ENCODE data around the gene DNER. TPM values are rescaled to one million over a fixed set of nuclear protein-coding genes. Genes with fewer than 3 reads are reported as not detected.

DNER gene
- total RNA-seq, 1 donor from 2014 or later, result not detected

- Mint-ChIP-seq H3K36me3 (ENCODE audit: low read depth) (no peaks in the 10 kb centered on the region), H3K4me3 (ENCODE audit: unreplicated experiment) (no peak overlapping the region), H3K27ac (ENCODE audit: unreplicated experiment) (no peak overlapping the region), H3K9me3 (ENCODE audit: low read depth) (peaks cover 6% of the 10 kb centered on the region), H3K4me1 (ENCODE audit: low read depth) (no peaks in the 10 kb centered on the region), H3K27me3 (ENCODE audit: low read depth) (no peaks in the 10 kb centered on the region)
- no peak for DNase-seq (ENCODE audit: low spot score)
- TF ChIP-seq, protein P1, sequence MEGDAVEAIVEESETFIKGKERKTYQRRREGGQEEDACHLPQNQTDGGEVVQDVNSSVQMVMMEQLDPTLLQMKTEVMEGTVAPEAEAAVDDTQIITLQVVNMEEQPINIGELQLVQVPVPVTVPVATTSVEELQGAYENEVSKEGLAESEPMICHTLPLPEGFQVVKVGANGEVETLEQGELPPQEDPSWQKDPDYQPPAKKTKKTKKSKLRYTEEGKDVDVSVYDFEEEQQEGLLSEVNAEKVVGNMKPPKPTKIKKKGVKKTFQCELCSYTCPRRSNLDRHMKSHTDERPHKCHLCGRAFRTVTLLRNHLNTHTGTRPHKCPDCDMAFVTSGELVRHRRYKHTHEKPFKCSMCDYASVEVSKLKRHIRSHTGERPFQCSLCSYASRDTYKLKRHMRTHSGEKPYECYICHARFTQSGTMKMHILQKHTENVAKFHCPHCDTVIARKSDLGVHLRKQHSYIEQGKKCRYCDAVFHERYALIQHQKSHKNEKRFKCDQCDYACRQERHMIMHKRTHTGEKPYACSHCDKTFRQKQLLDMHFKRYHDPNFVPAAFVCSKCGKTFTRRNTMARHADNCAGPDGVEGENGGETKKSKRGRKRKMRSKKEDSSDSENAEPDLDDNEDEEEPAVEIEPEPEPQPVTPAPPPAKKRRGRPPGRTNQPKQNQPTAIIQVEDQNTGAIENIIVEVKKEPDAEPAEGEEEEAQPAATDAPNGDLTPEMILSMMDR (IDR thresholded peaks at IDR 0.05), result no peak
These were observed 174.7 kb downstream of the DNER start for GRCh38 chr2:229539628-229540027.

GRCh38 chr2:229531594-229531993, 182.8 kb downstream of the DNER start:
- DNase-seq (ENCODE audit: low spot score), result no peak
- Mint-ChIP-seq H3K4me1 (ENCODE audit: low read depth) (peaks cover 5% of the 10 kb centered on the region), H3K36me3 (ENCODE audit: low read depth) (peaks cover 3% of the 10 kb centered on the region), H3K27me3 (ENCODE audit: low read depth) (no peaks in the 10 kb centered on the region), H3K4me3 (ENCODE audit: unreplicated experiment) (no peak overlapping the region), H3K9me3 (ENCODE audit: low read depth) (peaks cover 16% of the 10 kb centered on the region), H3K27ac (ENCODE audit: unreplicated experiment) (no peak overlapping the region)
- TF ChIP-seq, protein P1 (IDR thresholded peaks at IDR 0.05), result no peak

DNA sequence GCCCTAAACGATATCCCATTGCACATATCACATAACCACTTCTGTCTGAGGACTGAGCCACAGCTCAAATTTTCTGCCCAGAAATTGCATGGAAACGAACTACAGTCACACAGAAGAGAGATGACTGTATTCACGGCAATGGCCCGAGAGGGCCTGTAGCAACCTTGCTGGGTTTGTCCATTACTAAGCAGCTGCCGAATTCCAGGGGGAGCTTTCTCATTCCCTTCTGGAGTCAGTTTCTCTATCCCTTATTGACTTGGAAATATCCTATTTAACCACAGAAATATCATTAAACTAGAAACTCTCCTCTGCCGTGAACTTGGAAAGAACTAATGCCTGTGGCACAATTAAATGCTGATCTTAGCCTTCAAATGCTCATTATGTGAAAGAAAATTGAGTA, 183.9 kb downstream of the DNER start:
- DNase-seq (ENCODE audit: low spot score), result no peak
- Mint-ChIP-seq H3K4me1 (ENCODE audit: low read depth) (peaks cover 5% of the 10 kb centered on the region), H3K4me3 (ENCODE audit: unreplicated experiment) (no peak overlapping the region), H3K36me3 (ENCODE audit: low read depth) (peaks cover 3% of the 10 kb centered on the region), H3K27me3 (ENCODE audit: low read depth) (no peaks in the 10 kb centered on the region), H3K27ac (ENCODE audit: unreplicated experiment) (no peak overlapping the region), H3K9me3 (ENCODE audit: low read depth) (peaks cover 16% of the 10 kb centered on the region)
- TF ChIP-seq, protein P1 (IDR thresholded peaks at IDR 0.05), result no peak

GRCh38 chr2:229528846-229529245, 185.5 kb downstream of the DNER start:
- peaks cover 3% of the 10 kb centered on the region for H3K27me3 Mint-ChIP-seq (ENCODE audit: low read depth)
- peaks cover 16% of the 10 kb centered on the region for H3K9me3 Mint-ChIP-seq (ENCODE audit: low read depth)
- peaks cover 3% of the 10 kb centered on the region for H3K36me3 Mint-ChIP-seq (ENCODE audit: low read depth)
- TF ChIP-seq, protein P1 (IDR thresholded peaks at IDR 0.05), result no peak
- no peak for DNase-seq (ENCODE audit: low spot score)
- no peak overlapping the region for H3K4me3 Mint-ChIP-seq (ENCODE audit: unreplicated experiment)
- no peak overlapping the region for H3K27ac Mint-ChIP-seq (ENCODE audit: unreplicated experiment)
- peaks cover 5% of the 10 kb centered on the region for H3K4me1 Mint-ChIP-seq (ENCODE audit: low read depth)

DNA sequence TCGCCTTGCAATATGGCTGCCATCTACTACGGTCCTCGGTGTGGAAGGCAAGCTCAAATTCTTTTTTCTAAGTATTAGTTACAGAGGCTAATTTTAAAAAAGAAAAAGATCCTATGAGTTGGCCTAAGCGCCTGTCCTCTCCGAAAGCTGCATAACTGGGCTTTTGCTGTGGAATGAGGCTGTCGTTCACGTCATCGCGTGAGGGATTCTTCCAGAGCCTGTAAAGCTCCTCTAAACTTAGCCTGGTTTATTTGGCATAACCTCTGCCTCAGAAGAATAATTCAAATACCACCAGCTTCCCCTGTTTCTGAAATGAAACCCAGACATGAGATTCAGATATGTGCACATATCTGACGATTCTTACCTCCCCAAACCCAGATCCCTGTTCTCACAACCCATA, 187.4 kb downstream of the DNER start:
- TF ChIP-seq, protein P1 (IDR thresholded peaks at IDR 0.05), result no peak
- H3K36me3 Mint-ChIP-seq (ENCODE audit: low read depth), result no peaks in the 10 kb centered on the region
- no peak overlapping the region for H3K27ac Mint-ChIP-seq (ENCODE audit: unreplicated experiment)
- no peak overlapping the region for H3K4me3 Mint-ChIP-seq (ENCODE audit: unreplicated experiment)
- H3K4me1 Mint-ChIP-seq (ENCODE audit: low read depth), result peaks cover 8% of the 10 kb centered on the region
- H3K9me3 Mint-ChIP-seq (ENCODE audit: low read depth), result peaks cover 10% of the 10 kb centered on the region
- DNase-seq (ENCODE audit: low spot score), result no peak
- H3K27me3 Mint-ChIP-seq (ENCODE audit: low read depth), result peaks cover 3% of the 10 kb centered on the region
